ENCODE measurements around the gene RYR3.

The RYR3 gene

DNA sequence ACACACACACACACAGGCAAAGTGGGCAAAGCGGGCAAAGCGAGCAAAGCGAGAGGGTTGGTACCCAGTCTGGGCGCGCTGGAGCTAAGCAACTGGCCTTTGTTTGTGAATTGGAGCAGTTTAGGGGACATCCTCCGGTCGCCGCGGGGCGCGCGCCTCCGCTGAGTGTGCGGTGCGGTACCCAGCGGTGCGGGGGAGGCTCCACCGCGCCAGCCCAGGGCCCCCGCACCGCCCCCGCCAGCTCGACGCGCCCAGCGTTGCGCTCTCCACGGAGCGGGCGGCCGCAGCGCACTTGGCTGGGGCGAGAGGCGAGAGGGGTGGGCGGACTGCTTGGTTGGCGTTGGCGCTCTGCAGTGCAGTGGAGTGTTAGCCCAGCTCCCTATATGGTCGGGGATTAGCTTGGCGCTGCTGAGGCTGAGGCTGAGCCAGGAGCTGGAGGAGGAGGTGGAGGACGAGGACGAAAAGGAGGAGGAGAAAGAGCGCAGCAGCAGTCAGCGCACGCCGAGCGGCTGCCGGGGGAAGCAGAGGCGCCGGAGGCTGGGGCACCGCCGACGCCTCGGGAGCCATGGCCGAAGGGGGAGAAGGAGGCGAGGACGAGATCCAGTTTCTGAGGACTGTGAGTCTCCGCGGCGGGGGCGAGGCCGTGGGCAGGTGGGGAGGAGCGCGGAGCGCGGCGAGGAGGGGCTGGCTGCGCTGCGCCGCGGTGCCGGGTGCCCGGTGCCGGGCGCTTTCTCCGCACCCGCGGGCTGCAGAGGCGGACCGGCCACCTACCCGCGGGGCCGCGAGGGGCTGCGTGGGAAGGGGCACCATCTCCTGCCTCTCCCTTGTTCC, at the start of gene RYR3:
Gene RYR3, plus strand, starts transcription at position 487 of the 831 bp plus-strand sequence. Its CDS starts 79 bp downstream, at position 566.
- DNase-seq: no peak

DNA sequence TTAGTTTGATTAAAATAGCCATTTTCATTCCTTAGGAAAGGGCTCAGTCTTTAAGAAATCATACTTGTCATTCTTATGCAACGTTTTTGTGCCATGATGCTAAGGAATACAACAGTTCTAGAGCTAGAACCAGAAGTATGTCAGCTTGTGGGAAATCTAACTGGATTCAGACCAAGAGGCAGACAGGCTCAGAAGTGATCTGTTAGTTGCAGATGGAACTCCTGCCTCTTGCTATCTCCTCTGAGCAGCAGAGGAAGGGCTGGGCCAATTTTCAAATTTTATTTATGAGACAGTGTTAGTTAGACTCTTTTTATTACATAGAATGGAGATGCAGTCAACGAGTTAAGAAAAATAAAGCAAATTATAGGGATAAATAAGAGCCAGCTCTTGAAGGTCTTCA, 48.5 kb upstream of the RYR3 start:
- no peak for DNase-seq

DNA sequence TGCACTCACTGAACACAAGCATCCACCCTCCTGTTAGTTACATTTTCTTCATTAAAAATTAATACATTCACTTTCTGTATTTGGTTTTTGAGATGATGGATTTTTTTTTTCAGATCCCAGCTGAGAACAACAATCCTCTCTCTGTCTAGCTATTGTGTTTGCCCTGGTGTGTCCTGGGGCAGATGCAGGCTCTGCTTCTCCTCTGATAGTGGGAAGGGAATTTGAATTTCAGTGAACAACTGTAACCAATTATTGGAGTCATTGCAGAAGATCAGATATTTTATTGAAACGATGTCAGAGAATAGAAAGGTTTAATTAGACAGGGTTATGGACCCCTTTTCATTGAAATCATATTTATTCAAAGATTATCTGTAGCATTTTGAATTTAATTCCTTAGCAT, 33.1 kb upstream of the RYR3 start:
- DNase-seq: no peak

DNA sequence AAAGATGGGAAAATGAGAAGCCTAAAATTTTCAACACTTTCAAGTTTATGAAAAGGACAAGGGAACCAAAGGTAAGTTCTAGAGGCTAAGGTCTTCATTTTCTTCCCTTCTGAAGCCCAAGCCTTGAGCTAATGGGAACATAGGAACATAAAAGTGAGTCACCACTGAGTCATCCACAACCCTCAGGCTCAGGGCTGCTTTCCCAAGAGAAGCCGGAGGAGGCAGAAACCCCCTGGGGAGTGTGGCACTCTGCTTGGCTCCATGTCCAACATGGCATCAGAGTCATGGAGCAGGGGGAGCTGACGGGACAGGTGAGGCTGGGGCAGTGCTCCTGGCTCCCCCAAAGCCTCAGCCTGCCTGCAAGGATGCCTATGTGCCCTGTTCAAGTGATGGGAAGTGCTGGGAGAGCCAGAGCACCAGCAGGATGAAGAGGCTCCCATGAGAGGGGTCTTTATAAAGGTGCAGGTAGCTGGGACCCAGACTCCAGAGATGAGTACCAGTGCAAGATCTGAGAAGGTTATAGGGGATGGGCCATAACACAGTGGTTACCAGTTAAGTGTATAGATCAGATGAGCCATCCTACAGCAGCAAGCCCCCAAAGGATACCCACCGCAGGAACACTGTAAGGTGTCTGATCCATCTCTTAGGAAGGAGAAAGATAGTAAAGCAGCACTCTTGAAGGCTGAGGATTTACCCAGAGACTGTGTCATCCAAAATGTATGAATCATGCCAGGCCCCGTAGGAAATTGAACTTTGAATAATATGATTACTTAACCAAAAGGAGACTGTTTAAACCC, 31.8 kb upstream of the RYR3 start:
- DNase-seq: peak; percentile 71

DNA sequence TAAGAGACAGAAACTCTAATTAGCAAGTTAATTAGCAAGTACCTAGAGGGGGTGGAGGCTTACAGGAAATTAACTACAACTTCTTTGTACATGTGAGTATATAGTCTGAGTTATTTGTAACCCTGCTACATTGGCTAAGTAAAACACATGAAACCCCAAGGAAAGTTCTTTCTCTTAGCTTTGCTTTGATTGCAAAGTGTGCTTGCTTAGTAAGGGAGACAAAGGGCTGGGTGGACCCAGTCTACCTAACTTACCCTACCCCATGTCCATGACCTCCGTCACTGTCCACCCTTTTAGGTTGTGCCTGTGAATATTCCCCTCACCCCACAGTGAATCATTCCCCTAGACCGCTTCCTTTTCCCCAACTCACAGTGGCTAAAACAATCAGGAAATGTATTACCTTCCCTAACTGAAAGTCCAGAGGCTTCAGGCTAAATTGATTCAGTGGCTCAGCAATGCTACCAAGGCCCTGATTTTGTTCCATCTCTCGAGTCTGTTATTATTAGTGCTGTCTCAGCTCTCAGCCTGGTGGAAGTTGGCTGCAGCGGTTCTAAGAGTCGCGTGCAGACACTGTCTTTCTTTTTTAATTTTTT, 31.1 kb upstream of the RYR3 start:
- DNase-seq: peak; percentile 14

DNA sequence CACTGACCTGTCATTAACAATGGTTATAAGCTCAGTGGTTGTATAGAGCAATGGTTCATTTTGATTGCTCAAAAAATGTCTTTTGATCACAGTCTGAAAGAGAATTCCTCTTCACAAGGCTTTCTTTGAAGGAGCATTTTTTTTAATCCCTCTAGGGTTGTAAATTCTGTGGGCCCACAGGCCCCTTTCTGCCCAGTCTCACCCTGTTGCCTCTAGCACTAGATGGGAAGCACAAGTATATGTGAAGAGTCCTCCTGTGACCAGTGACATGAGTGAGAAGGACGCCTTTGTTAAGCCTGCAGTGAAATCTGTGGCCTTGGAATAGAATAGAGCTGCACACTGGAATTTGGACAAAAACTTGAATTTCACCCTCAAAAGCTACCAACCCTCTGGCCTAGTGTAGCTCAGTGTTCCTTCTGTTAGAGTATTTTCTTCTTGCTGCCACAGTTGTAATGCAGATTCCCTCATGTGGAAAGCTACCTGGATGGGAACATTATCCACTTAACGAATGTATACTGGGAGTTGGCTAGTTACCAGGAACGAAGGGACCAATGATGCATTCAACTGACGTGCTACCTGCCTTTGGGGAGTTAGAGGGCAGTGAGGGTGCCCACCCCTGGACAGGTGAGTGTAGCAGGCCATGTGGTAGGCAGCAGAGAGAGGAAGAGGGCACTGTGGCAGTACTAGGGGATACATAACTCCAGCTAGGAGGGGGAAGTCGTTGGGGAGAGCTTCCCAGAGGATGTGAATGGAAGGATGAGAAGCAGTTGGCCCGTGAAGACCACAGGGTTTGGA, 28.3 kb upstream of the RYR3 start:
- no peak for DNase-seq

DNA sequence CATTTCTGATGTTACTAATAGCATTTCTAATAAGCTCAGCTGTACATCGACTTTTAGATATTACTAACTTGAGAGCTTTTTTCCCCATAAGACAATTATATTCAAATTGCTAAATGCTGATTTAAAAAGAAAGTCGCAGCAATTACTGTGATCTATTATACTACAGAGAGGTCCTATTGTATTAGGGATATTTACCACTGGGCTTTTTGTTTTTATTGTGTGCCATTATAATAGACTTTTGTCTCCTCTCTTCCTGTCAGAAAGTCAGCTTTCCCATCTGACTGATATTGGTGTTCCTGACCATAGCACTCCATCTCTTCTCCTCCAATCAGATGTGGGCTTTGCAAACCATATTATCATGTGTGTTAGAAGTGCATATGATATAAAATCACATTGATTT, 27.2 kb upstream of the RYR3 start:
- no peak for DNase-seq

DNA sequence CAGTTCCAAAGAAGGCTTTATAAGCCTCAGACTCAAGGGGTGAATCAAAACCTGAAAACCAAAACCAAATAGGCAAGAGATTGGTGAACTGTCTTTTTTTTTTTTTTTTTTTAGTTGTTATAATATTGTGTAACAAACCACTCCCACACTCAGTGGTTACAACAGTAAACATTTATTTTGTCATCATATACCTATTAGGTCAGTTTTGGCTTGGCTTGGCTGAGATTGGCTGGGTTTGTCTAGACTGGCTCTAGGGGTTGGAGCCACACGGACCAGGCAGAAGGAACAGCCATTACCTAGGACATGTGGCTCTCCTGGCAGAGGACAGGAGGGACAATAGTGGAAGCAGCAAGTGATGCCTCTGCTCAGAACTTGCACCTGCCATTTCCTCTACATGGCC, 26.4 kb upstream of the RYR3 start:
- DNase-seq: no peak

DNA sequence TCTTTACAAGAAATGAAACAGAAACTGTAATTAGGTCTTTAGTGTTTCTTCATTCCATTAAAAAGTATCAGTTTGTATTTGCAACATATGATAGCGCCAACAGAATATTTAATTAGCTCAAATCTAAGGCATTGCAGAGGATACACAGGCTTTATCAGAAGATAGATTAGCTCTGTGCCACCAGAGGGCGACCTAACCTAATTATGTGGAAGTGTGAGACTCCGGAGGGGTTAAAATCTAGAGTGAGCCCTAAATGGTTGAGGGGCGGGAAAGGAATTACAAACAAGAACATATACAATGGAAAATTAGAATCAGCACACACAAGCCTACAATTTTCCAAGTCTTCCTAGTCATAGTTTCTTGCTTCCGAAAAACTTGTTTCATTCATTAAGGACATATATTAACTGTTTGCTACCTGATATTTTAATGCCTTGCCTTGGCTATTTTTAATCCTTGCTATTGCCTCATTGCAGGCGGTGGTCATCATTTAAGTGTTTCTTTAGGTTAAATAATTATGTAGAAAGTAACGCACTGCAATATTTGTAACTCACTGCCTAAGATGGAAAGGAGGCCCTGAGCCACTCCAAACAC, 18.0 kb upstream of the RYR3 start:
- no peak for DNase-seq

DNA sequence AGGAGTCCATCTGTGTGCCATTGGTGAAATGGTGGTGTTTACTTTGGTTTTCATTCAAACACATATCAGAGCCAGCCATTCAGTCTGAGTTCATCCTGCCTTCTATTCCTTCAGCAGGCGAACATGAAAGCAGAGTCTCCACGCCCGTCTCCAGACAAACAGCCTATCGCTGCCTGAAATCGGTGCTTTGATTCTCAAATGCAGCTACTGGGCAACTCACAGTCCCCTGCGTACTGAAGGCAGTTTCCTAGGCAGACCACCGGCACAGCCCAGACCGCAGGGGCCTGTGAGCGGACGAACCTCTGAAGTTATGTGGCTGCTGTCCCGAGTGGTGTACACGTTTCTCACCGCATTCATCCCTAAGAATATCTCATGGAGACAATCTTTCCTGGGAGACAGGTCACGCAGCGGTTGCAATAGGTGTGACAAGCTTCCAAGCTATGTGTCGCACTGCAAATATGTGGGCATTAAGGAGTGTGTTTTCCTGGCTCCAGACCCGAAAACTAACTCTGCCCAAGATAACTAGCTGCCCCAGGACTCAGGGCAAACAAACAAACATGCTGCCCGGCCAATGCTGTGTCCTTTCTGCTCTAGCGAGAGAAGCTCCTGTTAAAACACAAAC, 16.9 kb upstream of the RYR3 start:
- DNase-seq: no peak

DNA sequence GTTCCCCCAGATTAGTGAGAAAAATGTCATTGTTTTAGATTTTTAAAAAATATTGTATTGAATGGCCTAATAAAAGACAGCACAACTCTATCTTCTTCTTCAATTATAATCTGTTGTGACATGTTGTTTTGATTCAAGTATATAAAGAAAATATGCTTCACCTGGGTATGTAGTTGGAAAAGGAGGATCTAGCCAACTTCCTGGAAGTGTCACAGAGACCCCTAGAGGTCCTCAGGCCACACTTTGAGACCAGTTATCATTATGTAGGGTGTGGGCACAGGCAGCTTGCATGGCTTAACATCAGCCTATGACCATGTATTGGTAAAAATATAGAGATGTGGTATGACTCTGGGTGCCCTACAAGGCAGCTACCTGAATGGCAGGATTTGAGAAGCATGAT, 14.7 kb upstream of the RYR3 start:
- no peak for DNase-seq

DNA sequence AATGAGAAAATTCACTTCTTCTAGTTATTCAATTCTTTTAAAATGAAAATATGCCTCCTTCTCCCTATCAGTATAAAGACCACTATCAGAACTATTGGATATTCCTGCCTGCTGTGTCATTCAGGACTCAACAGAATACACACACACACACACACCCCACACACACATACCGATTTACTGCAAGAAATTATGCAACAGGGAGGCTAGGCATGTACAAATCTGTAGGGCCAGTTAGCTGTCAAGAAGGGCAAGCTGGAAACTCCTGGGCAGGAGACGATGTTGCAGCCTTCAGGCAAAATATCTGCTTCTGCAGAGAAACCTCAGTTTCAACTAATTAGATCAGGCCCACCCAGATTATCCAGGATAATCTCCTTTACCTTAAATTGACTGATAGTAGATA, 13.9 kb upstream of the RYR3 start:
- no peak for DNase-seq

DNA sequence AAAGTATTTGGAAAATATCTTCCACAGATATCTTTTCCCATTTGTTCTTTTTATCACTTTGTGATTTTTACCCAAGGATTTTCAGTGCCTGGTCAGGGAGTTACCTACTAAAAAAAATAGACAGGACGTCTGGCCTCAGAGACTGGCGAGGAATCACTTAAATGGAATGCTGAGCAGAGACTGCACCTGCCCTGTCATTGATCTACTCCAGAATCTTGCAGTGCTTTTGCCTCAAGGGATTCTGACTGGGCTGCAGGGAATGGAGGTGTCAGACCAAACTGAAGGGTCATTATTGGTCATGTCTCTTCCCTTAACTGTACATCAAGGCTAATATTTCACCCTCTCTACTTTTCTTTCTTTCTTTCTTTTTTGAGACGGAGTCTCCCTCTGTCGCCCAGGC, 12.1 kb upstream of the RYR3 start:
- DNase-seq: peak; percentile 25

DNA sequence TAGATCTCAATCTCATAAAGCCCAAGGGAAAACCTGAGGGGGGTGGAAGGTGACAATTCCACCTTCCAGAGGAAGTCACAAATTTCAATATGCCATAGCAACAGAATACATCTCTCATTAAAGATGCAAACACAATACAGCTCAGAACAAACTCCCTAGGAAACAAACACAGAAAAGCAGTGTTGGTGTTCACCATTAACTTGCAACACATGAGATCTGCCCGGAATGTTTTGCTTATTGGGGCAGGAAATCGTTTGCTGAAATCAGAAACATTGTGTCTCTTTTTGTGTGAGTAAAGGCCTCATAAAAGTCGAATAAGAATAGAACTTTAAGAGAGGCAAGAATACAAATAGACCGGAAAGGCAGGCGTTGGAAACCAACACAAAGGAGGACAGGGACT, 5.8 kb upstream of the RYR3 start:
- DNase-seq: no peak

DNA sequence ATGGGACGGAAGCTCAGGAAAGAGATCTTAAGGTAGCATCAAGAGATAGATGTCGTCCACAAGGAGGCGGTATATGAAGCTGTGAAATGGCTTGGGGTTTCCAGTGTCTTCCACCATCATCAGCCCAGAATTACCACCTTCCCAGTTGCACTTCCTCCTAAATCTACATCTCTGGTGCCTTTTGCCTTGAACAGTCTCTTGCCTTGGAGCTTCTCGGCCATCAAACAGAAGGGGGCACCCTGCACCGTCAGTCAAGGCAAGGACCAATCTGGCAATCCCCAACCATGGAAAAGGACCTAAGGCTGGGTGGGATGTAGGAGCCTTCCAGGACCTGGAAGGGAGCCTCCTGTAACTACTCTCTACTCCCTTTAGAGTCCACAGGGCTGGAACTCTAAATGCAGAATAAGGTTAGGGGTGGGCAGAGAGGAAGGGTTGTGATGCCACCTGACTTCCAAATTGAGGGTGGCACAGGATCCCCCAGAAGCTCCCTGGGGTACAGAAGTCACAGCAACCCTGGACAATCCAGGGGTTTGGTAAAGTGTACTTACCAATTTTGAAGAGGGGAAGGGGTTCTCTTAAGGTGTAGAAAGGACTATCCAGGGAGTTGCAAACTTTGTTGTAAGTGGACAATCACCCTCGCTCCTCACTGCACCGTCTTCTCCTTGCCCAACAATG, 1.0 kb upstream of the RYR3 start:
- no peak for DNase-seq

DNA sequence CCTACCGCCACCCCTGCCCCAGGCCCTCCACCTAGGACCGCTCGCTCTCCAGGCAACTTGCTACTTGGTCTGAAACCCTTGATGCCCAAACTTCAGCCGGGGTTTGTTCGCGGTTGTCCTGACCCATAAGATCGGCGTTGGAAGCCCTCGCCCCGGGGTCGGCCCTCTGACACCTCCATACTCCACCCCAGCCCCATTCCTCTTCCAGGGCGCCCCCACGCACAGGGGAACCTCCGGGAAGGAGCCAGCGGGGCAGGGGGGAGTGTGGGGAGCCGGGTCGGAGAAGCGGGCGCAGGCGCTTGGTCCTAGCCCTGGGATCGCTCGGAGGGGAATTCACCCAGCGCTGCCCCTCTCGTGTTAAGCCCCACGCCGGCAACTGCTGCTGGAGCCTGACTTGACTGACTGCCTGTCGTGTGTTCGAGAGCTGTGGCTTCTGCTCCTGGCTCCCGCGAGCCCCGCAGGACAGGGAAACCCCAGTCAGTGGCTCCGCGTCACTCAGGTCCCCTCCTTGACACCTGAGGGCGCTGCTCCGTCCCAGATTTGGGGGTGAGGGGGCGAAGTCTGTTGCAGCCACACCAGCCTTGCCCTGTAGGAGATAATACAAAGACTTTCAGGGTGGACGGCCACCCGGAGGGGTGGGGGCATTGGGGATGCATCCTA, 675 bp downstream of the RYR3 start:
- DNase-seq: no peak

DNA sequence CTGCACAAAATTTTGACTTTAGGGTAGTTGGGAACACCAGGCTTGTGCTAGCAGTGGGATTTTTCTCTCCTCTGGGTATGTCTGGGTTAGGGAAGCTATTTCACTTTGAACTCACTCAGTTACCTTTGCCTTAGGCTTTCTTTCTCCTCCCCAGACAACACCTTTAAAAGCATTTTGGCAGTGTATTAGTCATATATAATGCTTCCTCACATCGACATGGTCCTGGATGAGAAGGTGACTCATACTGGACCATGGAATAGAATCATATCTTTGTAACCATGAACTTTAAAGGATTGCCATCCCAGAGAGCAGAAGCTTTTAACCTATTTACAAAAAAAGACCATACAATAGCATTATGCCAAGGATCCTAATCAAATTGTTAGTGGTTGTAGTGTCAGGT, 2.7 kb downstream of the RYR3 start:
- DNase-seq: no peak

DNA sequence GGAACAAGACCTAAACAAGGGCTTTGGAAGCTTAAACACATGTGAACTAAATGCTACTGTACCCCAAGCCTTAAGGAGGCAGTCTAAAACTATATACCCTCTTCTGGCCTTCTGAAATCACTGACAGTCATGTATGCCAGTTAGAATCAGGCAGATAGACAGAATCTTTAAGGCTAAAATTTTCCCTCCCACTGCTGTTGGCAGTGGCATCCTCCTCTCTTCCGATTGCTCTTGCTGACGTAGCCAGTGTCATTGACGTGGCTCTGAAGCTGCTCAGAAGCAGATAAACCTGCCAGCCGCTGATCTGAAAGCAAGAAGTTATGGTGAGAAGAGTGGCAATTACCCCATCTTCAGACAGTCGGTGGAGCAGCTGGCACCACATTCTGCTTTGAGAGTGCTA, 3.3 kb downstream of the RYR3 start:
- DNase-seq: no peak

DNA sequence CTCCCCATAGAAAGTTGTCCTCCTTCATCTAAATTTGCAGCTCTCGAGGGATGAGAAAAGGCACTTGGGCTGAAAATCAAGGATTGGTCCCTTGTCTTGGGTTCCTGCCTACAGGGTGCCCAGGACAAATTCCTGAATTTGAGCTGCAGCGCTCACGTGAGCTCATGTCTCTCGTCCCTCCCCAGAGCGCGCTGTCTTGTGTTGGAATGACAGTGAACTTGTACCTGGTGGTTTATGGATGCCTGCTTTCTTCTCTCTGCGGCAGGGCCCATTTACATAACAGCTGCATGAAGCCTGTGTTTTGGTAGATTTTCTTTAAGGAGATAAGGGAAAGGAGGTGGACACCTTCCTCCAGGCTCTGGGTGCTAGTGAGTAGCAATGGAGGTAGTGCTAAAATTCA, 4.3 kb downstream of the RYR3 start:
- DNase-seq: no peak

DNA sequence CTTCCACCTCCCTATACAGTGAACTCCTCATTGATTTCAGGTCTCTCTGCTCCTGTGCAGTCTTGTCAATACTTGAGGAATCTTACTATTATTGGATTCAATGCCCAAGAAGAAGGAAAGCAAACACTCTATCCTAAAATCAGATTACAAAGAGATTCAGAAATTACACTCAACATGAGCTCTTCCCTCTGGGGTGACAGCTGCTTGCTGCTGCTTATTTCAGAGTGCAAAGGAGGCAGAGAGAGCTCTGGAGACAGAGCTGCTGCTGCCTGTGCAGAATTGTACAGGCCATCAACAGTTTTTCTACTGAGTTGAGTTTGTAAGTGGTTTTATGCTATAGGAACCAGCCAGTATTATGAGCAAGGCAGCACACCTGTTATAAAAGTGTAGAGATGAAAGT, 7.1 kb downstream of the RYR3 start:
- no peak for DNase-seq

DNA sequence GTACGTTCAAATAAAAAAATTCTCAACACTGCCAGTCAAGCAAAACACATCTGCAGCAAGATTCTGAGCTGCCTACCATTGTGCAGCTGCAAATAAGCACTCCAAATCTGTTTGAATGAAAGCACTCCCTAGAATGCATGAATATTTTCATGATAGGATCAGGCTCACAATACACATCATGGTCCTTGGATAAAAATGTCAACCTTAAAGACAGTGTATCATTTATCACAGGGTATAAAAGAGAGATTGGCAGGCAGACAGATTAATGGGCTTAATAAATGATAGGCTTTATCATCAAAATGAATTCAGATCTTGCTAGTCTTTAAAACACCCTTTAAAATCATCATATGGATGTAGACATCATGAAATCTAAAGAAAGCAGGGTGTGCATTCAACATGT, 9.2 kb downstream of the RYR3 start:
- DNase-seq: no peak

All from NCI-H226 (cell line).